Psoas muscle (tissue), 8 donors: ENCODE data around the gene CLCNKB. TPM values are rescaled to one million over a fixed set of nuclear protein-coding genes. Genes with fewer than 3 reads are reported as not detected.
"Not testable (repeated sequence)": the region's sequence is repeated elsewhere in the genome, so short reads cannot be mapped to it uniquely, and the experiment has no call there.

ENCODE experiments used
- ATAC-seq, 4 donors: fragments of 200-7000 bp; cut with Tn5 transposase; one replicate each; pipeline ENCODE4 v1.9.1; 2020; ENCODE audit warnings: moderate library complexity in 3 of 4, mild to moderate bottlenecking in 2 of 4
- DNase-seq, 2 donors: peaks; one replicate each; pipeline ENCODE4 v3.0.0-alpha.2; 2020
- H3K27ac ChIP-seq: fragments of 200-600 bp; one replicate; pipeline ENCODE4 v1.8.0; 2022
- H3K27me3 ChIP-seq, 3 donors: fragments of 200-600 bp in 1 of 3; one replicate each; pipeline versions ENCODE4 v1.6.1 to v1.8.0; 2013 to 2022; ENCODE audit warnings: low read length in 2 of 3, mild to moderate bottlenecking in 2 of 3, moderate library complexity in 1 of 3; ENCODE audit not compliant: insufficient read depth in 3 of 3
- H3K36me3 ChIP-seq, 2 donors: fragments of 200-600 bp in 1 of 2; one replicate each; pipeline versions ENCODE4 v1.6.1 to v1.8.0; 2013 to 2022; ENCODE audit warnings: low read depth in 1 of 2, mild to moderate bottlenecking in 1 of 2, moderate library complexity in 1 of 2; ENCODE audit not compliant: insufficient read depth in 1 of 2
- H3K4me1 ChIP-seq: fragments of 200-600 bp; one replicate; pipeline ENCODE4 v1.8.0; 2022
- H3K4me3 ChIP-seq: fragments of 200-600 bp; one replicate; pipeline ENCODE4 v1.8.0; 2022; ENCODE audit warnings: mild to moderate bottlenecking
- H3K9me3 ChIP-seq: fragments of 200-600 bp; one replicate; pipeline ENCODE4 v1.8.0; 2022
- WGBS, 3 donors: extraction: QIAGEN DNeasy Blood & Tissue Kit; methylation state at CpG; one replicate each; pipeline versions ENCODE4 v1.1.6 to v1.1.7; 2013; 5-methylcytosine and 5-hydroxymethylcytosine counted together
- intact Hi-C, 2 donors: fragments of 100-400 bp; cut with DNase I; formaldehyde crosslinking; loops; one replicate each; pipeline versions ENCODE4 v1.11.0 to v1.14.2; 2022
- polyA plus RNA-seq, 3 donors: library from polyadenylated mRNA; stranded (reverse); fragments of 200-250 nt; gene quantifications; one replicate each; pipeline ENCODE4 v1.2.3, GENCODE V29; 2013
- total RNA-seq, 4 donors: library from RNA; stranded (reverse); fragmentation: NEBNext Ultra II Directional in 2 of 4; extraction: Animal tissue kit (Norgen Biotek cat#: 25700) in 2 of 4; gene quantifications; one replicate each; pipeline versions ENCODE4 v1.2.1 to v1.2.4, GENCODE V29; 2021 to 2023
- TF ChIP-seq, protein P1 (sequence below): fragments of 200-600 bp; IDR thresholded peaks from one replicate; pipeline ENCODE4 v1.8.0; 2022; ENCODE audit warnings: antibody characterized with exemption
- donor health status: healthy with polysubstance abuse.
- donor health status: DM: no; HTN: no; CAD: no; lungs with moderate emphysema.
- donor health status: Bipolar disorder and iron deficiency.
- donor health status: healthy.
- donor health status: DM: yes; HTN: yes; CAD: no.
- donor health status: DM: no; HTN: no; CAD: no.
- donor health status: DM: no; HTN: no; CAD: no.
- donor health status: DM: yes; HTN: yes; CAD: no.

The CLCNKB gene
- total and polyA plus RNA-seq, 7 donors, result 0.05 to 0.31 (median 0.30) TPM; not detected in 4

DNA sequence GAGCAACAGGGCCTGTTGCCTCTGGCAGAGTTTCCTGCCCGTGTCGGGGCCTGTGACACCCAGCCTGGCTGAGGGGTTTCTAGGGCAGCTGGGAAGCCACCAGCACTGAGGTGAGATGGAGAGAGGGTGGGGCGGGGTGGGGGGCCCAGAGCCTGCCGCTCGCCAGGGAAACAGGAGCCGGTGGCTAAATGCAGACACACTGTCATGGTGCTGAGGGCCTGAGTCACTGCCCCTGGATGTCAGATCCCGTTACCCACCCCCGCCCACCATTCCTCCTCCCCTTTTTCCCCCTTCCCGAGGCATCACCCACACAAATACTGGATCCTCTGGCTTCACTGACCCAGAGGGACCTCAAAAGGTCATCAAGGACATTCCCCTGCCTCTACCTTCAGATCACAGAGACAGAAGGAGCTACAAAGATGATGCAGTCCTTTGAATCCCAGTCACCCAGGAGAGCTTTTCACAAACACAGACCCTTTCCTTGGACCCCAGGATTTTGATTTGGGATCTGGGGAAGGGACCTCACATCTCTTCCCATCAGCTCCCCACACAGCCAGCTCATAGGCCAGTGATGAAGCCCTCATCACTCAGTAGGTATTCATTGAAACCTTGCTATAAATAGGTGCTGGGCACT lies 23.8 kb upstream of the CLCNKB start:
- TF ChIP-seq, protein P1, sequence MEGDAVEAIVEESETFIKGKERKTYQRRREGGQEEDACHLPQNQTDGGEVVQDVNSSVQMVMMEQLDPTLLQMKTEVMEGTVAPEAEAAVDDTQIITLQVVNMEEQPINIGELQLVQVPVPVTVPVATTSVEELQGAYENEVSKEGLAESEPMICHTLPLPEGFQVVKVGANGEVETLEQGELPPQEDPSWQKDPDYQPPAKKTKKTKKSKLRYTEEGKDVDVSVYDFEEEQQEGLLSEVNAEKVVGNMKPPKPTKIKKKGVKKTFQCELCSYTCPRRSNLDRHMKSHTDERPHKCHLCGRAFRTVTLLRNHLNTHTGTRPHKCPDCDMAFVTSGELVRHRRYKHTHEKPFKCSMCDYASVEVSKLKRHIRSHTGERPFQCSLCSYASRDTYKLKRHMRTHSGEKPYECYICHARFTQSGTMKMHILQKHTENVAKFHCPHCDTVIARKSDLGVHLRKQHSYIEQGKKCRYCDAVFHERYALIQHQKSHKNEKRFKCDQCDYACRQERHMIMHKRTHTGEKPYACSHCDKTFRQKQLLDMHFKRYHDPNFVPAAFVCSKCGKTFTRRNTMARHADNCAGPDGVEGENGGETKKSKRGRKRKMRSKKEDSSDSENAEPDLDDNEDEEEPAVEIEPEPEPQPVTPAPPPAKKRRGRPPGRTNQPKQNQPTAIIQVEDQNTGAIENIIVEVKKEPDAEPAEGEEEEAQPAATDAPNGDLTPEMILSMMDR, result no peak
- WGBS, 3 donors, result 12 to 38% (median 34%) methylated on average over 9 of the region's 9 CpGs
- peak; percentile 81 to 95 for DNase-seq
- H3K9me3 ChIP-seq, result no peaks in the 10 kb centered on the region
- no peaks in the 10 kb centered on the region for H3K36me3 ChIP-seq
- ATAC-seq, result peak; percentile 43 to 60 (median 49)
- no peaks in the 10 kb centered on the region for H3K27me3 ChIP-seq
- H3K4me3 ChIP-seq, result peak overlapping the region; percentile 84
- H3K4me1 ChIP-seq, result peaks cover 38% of the 10 kb centered on the region
- intact Hi-C loops, result no loop called here
- H3K27ac ChIP-seq, result peak overlapping the region; percentile 100

DNA sequence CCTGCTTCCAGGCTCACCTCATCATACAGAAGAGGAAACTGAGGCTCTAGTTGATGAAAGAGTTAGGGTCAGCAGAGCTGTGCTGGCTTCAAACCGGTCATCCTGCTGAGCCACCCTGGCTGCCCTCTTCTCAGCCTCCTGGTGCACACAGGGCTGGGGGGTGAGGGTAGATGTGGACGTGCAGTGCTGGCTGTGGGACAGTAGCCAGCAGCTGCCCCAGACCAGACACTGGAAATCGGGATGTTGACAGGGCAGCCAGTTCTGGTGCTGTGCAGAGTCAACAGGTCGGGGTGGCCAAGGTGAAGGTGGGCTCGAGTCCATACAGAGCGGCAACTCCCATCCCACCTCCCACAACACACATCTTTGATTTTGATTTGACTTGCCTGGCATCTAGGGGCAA lies 23.3 kb upstream of the CLCNKB start:
- Histone ChIP-seq H3K9me3 (no peaks in the 10 kb centered on the region), H3K27me3 (no peaks in the 10 kb centered on the region), H3K4me3 (no peak overlapping the region), H3K4me1 (peaks cover 32% of the 10 kb centered on the region), H3K36me3 (no peaks in the 10 kb centered on the region), H3K27ac (peak overlapping the region; percentile 100)
- 53 to 72% (median 57%) methylated on average over 6 of the region's 6 CpGs for WGBS, 3 donors
- no peak for ATAC-seq
- TF ChIP-seq, protein P1, result no peak
- DNase-seq, result peak; percentile 30 to 63
- intact Hi-C loops, result no loop called here

DNA sequence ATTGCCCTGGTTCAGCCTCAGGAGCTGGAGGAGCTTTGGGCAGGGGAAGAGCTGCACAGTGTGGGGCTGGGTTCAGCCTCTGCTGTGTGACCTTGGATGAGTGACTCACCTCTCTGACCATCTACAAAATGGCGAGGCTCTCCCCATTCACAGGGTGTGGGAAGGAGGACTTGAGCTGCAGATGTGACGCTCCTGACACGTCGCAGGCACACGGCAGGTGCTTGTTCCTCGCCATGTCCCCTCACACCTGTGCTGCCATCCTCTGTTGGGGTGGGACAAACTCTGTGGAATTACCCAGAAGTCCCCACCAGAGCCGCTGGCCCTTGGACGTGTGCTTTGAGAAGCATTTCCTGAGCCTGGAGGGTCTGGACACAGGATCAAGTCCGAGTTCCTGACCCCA lies 22.7 kb upstream of the CLCNKB start:
- intact Hi-C loops, result loop anchor here in 1 of 2 donors (1.0 kb wide), 1 partner anchor 23 kb away; no protein-coding TSS in a partner anchor
- peaks cover 28% of the 10 kb centered on the region for H3K4me1 ChIP-seq
- ATAC-seq, result not testable (repeated sequence)

DNA sequence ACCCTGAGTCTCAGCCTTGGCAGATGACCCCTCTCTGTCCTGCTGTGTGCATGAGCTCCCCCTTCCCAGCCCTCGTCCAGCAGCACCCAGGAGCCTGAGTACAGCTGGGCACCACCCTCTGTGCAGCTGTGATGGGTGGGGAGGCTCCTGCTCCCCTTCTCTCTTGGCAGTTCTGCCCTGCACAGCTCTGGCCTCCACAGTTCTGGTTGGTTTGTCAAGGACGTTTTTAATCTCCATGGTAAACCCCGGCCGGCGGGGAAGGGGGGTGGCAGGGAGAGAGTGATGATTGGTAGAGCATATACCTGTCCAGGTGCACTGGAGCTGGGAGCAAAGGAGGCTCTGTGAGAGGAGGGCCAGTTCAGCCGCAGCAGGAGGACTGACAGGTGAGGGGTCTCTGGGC lies 21.9 kb upstream of the CLCNKB start, which contains the start of gene CLCNKA:
Gene CLCNKA, plus strand, starts transcription at position 356 of the 400 bp plus-strand sequence. CDS start 584 bp downstream, outside the sequence.
- intact Hi-C loops, result loop anchor here in 1 of 2 donors (1.0 kb wide), 1 partner anchor 23 kb away; no protein-coding TSS in a partner anchor
- no peak for ATAC-seq
- no peaks in the 10 kb centered on the region for H3K9me3 ChIP-seq
- 45 to 60% (median 48%) methylated on average over 6 of the region's 6 CpGs for WGBS, 3 donors
- H3K27ac ChIP-seq, result peak within 1 kb of the TSS; percentile 100
- no peak within 1 kb of the TSS for H3K4me3 ChIP-seq
- no peaks in the 10 kb centered on the region for H3K36me3 ChIP-seq
- H3K27me3 ChIP-seq, result no peaks in the 10 kb centered on the region
- H3K4me1 ChIP-seq, result peaks cover 25% of the 10 kb centered on the region
- TF ChIP-seq, protein P1, result no peak
- DNase-seq, result no peak

More for the DNA sequence above, 22.7 kb upstream of the CLCNKB start:
- 80 to 86% (median 83%) methylated on average over 8 to 9 of the region's 9 CpGs for WGBS, 3 donors
- not testable (repeated sequence) for H3K4me3 ChIP-seq, H3K27me3 ChIP-seq, DNase-seq, H3K9me3 ChIP-seq, H3K36me3 ChIP-seq
- peak overlapping the region; percentile 100 for H3K27ac ChIP-seq

DNA sequence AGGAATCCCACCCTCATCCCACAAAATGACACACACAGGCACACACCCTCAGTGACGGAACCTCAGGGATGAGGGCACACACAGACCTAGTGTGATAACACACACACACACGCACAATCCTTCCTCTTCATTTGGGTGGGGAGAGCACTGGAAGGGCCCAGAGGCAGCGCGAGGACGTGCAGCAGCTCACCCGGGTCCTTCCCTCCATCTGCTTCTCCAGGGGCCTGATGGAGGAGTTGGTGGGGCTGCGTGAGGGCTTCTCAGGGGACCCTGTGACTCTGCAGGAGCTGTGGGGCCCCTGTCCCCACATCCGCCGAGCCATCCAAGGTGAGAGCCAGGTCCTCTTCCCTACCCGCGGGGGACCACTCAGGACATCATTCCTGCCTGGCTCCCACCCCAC lies 21.2 kb upstream of the CLCNKB start:
- H3K36me3 ChIP-seq, result no peaks in the 10 kb centered on the region
- TF ChIP-seq, protein P1, result no peak
- WGBS, 3 donors, result 84 to 89% (median 89%) methylated on average over 11 of the region's 11 CpGs
- no peak for ATAC-seq
- no peak overlapping the region for H3K27ac ChIP-seq
- H3K4me3 ChIP-seq, result no peak overlapping the region
- DNase-seq, result no peak
- no peaks in the 10 kb centered on the region for H3K27me3 ChIP-seq
- peaks cover 25% of the 10 kb centered on the region for H3K4me1 ChIP-seq
- intact Hi-C loops, result no loop called here
- H3K9me3 ChIP-seq, result no peaks in the 10 kb centered on the region
